ENCODE data around the gene SLCO2B1.

DNA sequence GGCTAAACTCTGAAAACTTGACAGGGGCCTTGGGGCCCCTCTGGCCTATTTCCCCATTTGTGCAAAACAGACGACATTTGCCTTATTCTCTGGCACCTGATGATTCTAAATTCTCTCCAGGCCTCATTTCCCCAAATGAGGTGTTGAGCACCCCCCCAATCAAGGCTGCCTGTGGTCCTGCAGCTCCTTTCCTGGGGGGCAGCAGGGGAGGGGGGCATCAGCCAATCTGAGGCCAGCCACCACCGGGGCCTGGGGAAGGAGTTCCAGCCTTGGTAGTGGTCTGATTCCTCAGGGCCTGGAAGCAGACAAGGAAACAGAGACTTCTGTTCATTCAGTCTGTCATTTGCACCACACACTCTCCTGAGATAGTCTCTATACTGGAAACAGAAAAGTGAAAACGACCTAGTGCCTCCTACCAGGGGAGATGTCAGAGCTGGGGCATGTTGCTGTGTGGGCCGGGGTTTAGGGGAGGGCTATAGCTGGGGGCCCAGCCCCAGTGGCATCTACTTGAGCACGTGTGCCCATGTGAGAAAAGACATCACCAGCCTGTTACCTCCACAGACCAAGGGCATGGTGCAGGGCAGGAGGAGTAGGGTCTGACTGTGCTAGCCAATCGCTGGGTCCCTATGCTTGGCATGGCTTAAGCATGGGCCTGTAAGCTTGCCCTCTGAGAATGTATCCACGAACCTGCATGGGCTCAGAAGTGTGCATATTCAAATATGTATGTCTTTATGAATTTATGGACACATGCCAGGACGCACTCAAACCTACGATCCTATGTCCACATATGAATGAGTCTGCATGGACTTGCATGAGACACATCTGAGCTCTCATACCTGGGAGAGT is 87.9 kb downstream of the SLCO2B1 start:
- TF ChIP-seq POLR2AphosphoS5 (IDR thresholded peaks at IDR 0.05): no peak
- TF ChIP-seq POLR2A (IDR thresholded peaks at IDR 0.05): no peak
- TF ChIP-seq, protein P1, sequence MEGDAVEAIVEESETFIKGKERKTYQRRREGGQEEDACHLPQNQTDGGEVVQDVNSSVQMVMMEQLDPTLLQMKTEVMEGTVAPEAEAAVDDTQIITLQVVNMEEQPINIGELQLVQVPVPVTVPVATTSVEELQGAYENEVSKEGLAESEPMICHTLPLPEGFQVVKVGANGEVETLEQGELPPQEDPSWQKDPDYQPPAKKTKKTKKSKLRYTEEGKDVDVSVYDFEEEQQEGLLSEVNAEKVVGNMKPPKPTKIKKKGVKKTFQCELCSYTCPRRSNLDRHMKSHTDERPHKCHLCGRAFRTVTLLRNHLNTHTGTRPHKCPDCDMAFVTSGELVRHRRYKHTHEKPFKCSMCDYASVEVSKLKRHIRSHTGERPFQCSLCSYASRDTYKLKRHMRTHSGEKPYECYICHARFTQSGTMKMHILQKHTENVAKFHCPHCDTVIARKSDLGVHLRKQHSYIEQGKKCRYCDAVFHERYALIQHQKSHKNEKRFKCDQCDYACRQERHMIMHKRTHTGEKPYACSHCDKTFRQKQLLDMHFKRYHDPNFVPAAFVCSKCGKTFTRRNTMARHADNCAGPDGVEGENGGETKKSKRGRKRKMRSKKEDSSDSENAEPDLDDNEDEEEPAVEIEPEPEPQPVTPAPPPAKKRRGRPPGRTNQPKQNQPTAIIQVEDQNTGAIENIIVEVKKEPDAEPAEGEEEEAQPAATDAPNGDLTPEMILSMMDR (IDR thresholded peaks at IDR 0.05): no peak
- no peak for TF ChIP-seq EP300 (IDR thresholded peaks at IDR 0.05; ENCODE audit: low read depth)

Data from transverse colon (tissue), 4 donors.